ENCODE measurements around the gene CCDC197.
A peak's percentile ranks its signal among the peaks of the same experiment; 100 is the strongest.

Gene CCDC197

GRCh38 chr14:94045563-94046345 is 48.7 kb downstream of the CCDC197 start:
- peaks cover 8 to 76% (median 67%) of the 10 kb centered on the region in 5 donors for H3K36me3 ChIP-seq (ENCODE audit: control insufficient read depth in 5 of 5, insufficient read depth in 5 of 5, low read length in 5 of 5)

GRCh38 chr14:94046696-94047250 is 49.7 kb downstream of the CCDC197 start:
- no peak overlapping the region for H3K9ac ChIP-seq (ENCODE audit: low read length in 5 of 5)
- H3K9me3 ChIP-seq (ENCODE audit: control insufficient read depth in 5 of 5, low read length in 5 of 5): no peaks in the 10 kb centered on the region
- peaks cover 4 to 34% (median 10%) of the 10 kb centered on the region in 5 donors for H3K4me1 ChIP-seq (ENCODE audit: control insufficient read depth in 5 of 5, insufficient read depth in 5 of 5, low read length in 5 of 5)
- H3K4me3 ChIP-seq (ENCODE audit: low read depth in 1 of 5, low read length in 5 of 5): no peak overlapping the region
- H3K27me3 ChIP-seq (ENCODE audit: control insufficient read depth in 5 of 5, insufficient read depth in 4 of 5, low read length in 5 of 5): no peaks in the 10 kb centered on the region
- H3K27ac ChIP-seq (ENCODE audit: low read depth, low read length): no peak overlapping the region
- H3K36me3 ChIP-seq (ENCODE audit: control insufficient read depth in 5 of 5, insufficient read depth in 5 of 5, low read length in 5 of 5): peaks cover 10 to 86% (median 77%) of the 10 kb centered on the region in 5 donors

More at GRCh38 chr14:94045563-94046345, 48.7 kb downstream of the CCDC197 start:
- Histone ChIP-seq H3K27ac (ENCODE audit: low read depth, low read length) (no peak overlapping the region), H3K9ac (ENCODE audit: low read length in 5 of 5) (no peak overlapping the region), H3K27me3 (ENCODE audit: control insufficient read depth in 5 of 5, insufficient read depth in 4 of 5, low read length in 5 of 5) (no peaks in the 10 kb centered on the region), H3K4me3 (ENCODE audit: low read depth in 1 of 5, low read length in 5 of 5) (no peak overlapping the region), H3K9me3 (ENCODE audit: control insufficient read depth in 5 of 5, low read length in 5 of 5) (no peaks in the 10 kb centered on the region), H3K4me1 (ENCODE audit: control insufficient read depth in 5 of 5, insufficient read depth in 5 of 5, low read length in 5 of 5) (peaks cover 4 to 30% (median 15%) of the 10 kb centered on the region in 5 donors)

GRCh38 chr14:94047581-94047980 is 50.5 kb downstream of the CCDC197 start:
- Histone ChIP-seq H3K4me1 (ENCODE audit: control insufficient read depth in 5 of 5, insufficient read depth in 5 of 5, low read length in 5 of 5) (peaks cover 0 to 34% (median 2%) of the 10 kb centered on the region in 5 donors), H3K4me3 (ENCODE audit: low read depth in 1 of 5, low read length in 5 of 5) (no peak overlapping the region), H3K9ac (ENCODE audit: low read length in 5 of 5) (no peak overlapping the region), H3K9me3 (ENCODE audit: control insufficient read depth in 5 of 5, low read length in 5 of 5) (no peaks in the 10 kb centered on the region), H3K27ac (ENCODE audit: low read depth, low read length) (no peak overlapping the region), H3K27me3 (ENCODE audit: control insufficient read depth in 5 of 5, insufficient read depth in 4 of 5, low read length in 5 of 5) (no peaks in the 10 kb centered on the region), H3K36me3 (ENCODE audit: control insufficient read depth in 5 of 5, insufficient read depth in 5 of 5, low read length in 5 of 5) (peaks cover 12 to 94% (median 85%) of the 10 kb centered on the region in 5 donors)

GRCh38 chr14:94048691-94049624 is 51.9 kb downstream of the CCDC197 start:
- Histone ChIP-seq H3K4me3 (ENCODE audit: low read depth in 1 of 5, low read length in 5 of 5) (no peak overlapping the region), H3K9me3 (ENCODE audit: control insufficient read depth in 5 of 5, low read length in 5 of 5) (no peaks in the 10 kb centered on the region), H3K27me3 (ENCODE audit: control insufficient read depth in 5 of 5, insufficient read depth in 4 of 5, low read length in 5 of 5) (no peaks in the 10 kb centered on the region), H3K4me1 (ENCODE audit: control insufficient read depth in 5 of 5, insufficient read depth in 5 of 5, low read length in 5 of 5) (peaks cover 0 to 36% (median 1%) of the 10 kb centered on the region in 5 donors), H3K27ac (ENCODE audit: low read depth, low read length) (no peak overlapping the region), H3K36me3 (ENCODE audit: control insufficient read depth in 5 of 5, insufficient read depth in 5 of 5, low read length in 5 of 5) (peaks cover 12 to 94% (median 88%) of the 10 kb centered on the region in 5 donors), H3K9ac (ENCODE audit: low read length in 5 of 5) (no peak overlapping the region)

GRCh38 chr14:94049625-94050023 is 52.5 kb downstream of the CCDC197 start:
- no peaks in the 10 kb centered on the region for H3K9me3 ChIP-seq (ENCODE audit: control insufficient read depth in 5 of 5, low read length in 5 of 5)
- H3K9ac ChIP-seq (ENCODE audit: low read length in 5 of 5): no peak overlapping the region
- no peak overlapping the region for H3K27ac ChIP-seq (ENCODE audit: low read depth, low read length)
- H3K4me3 ChIP-seq (ENCODE audit: low read depth in 1 of 5, low read length in 5 of 5): no peak overlapping the region
- H3K36me3 ChIP-seq (ENCODE audit: control insufficient read depth in 5 of 5, insufficient read depth in 5 of 5, low read length in 5 of 5): peaks cover 12 to 94% (median 88%) of the 10 kb centered on the region in 5 donors
- peaks cover 0 to 42% (median 4%) of the 10 kb centered on the region in 5 donors for H3K4me1 ChIP-seq (ENCODE audit: control insufficient read depth in 5 of 5, insufficient read depth in 5 of 5, low read length in 5 of 5)
- H3K27me3 ChIP-seq (ENCODE audit: control insufficient read depth in 5 of 5, insufficient read depth in 4 of 5, low read length in 5 of 5): no peaks in the 10 kb centered on the region

- Histone ChIP-seq H3K27ac (ENCODE audit: low read depth, low read length) (no peak overlapping the region), H3K27me3 (ENCODE audit: control insufficient read depth in 5 of 5, insufficient read depth in 4 of 5, low read length in 5 of 5) (no peaks in the 10 kb centered on the region), H3K9ac (ENCODE audit: low read length in 5 of 5) (no peak overlapping the region), H3K4me3 (ENCODE audit: low read depth in 1 of 5, low read length in 5 of 5) (no peak overlapping the region), H3K36me3 (ENCODE audit: control insufficient read depth in 5 of 5, insufficient read depth in 5 of 5, low read length in 5 of 5) (peaks cover 12 to 94% (median 92%) of the 10 kb centered on the region in 5 donors), H3K9me3 (ENCODE audit: control insufficient read depth in 5 of 5, low read length in 5 of 5) (no peaks in the 10 kb centered on the region), H3K4me1 (ENCODE audit: control insufficient read depth in 5 of 5, insufficient read depth in 5 of 5, low read length in 5 of 5) (peaks cover 0 to 44% (median 4%) of the 10 kb centered on the region in 5 donors)
Measured at GRCh38 chr14:94050231-94050880, 53.3 kb downstream of the CCDC197 start.

GRCh38 chr14:94051115-94051514 is 54.0 kb downstream of the CCDC197 start:
- H3K4me3 ChIP-seq (ENCODE audit: low read depth in 1 of 5, low read length in 5 of 5): no peak overlapping the region
- H3K9ac ChIP-seq (ENCODE audit: low read length in 5 of 5): no peak overlapping the region
- peaks cover 0 to 44% (median 4%) of the 10 kb centered on the region in 5 donors for H3K4me1 ChIP-seq (ENCODE audit: control insufficient read depth in 5 of 5, insufficient read depth in 5 of 5, low read length in 5 of 5)
- no peaks in the 10 kb centered on the region for H3K27me3 ChIP-seq (ENCODE audit: control insufficient read depth in 5 of 5, insufficient read depth in 4 of 5, low read length in 5 of 5)
- no peak overlapping the region for H3K27ac ChIP-seq (ENCODE audit: low read depth, low read length)
- peaks cover 17 to 94% (median 94%) of the 10 kb centered on the region in 5 donors for H3K36me3 ChIP-seq (ENCODE audit: control insufficient read depth in 5 of 5, insufficient read depth in 5 of 5, low read length in 5 of 5)
- H3K9me3 ChIP-seq (ENCODE audit: control insufficient read depth in 5 of 5, low read length in 5 of 5): no peaks in the 10 kb centered on the region

- H3K4me1 ChIP-seq (ENCODE audit: control insufficient read depth in 5 of 5, insufficient read depth in 5 of 5, low read length in 5 of 5): peaks cover 0 to 48% (median 4%) of the 10 kb centered on the region in 5 donors
- no peaks in the 10 kb centered on the region for H3K9me3 ChIP-seq (ENCODE audit: control insufficient read depth in 5 of 5, low read length in 5 of 5)
- no peak overlapping the region for H3K9ac ChIP-seq (ENCODE audit: low read length in 5 of 5)
- no peaks in the 10 kb centered on the region for H3K27me3 ChIP-seq (ENCODE audit: control insufficient read depth in 5 of 5, insufficient read depth in 4 of 5, low read length in 5 of 5)
- no peak overlapping the region for H3K4me3 ChIP-seq (ENCODE audit: low read depth in 1 of 5, low read length in 5 of 5)
- peak overlapping the region; percentile 20 for H3K27ac ChIP-seq (ENCODE audit: low read depth, low read length)
- peaks cover 17 to 94% (median 94%) of the 10 kb centered on the region in 5 donors for H3K36me3 ChIP-seq (ENCODE audit: control insufficient read depth in 5 of 5, insufficient read depth in 5 of 5, low read length in 5 of 5)
Measured at GRCh38 chr14:94051779-94052178, 54.7 kb downstream of the CCDC197 start.

- H3K9ac ChIP-seq (ENCODE audit: low read length in 5 of 5): no peak overlapping the region
Measured at GRCh38 chr14:94052199-94052598, 55.1 kb downstream of the CCDC197 start.

More at GRCh38 chr14:94052199-94052598, 55.1 kb downstream of the CCDC197 start:
- Histone ChIP-seq H3K27me3 (ENCODE audit: control insufficient read depth in 5 of 5, insufficient read depth in 4 of 5, low read length in 5 of 5) (no peaks in the 10 kb centered on the region), H3K27ac (ENCODE audit: low read depth, low read length) (peak overlapping the region; percentile 20), H3K36me3 (ENCODE audit: control insufficient read depth in 5 of 5, insufficient read depth in 5 of 5, low read length in 5 of 5) (peaks cover 21 to 94% (median 94%) of the 10 kb centered on the region in 5 donors), H3K4me3 (ENCODE audit: low read depth in 1 of 5, low read length in 5 of 5) (no peak overlapping the region), H3K4me1 (ENCODE audit: control insufficient read depth in 5 of 5, insufficient read depth in 5 of 5, low read length in 5 of 5) (peaks cover 1 to 52% (median 7%) of the 10 kb centered on the region in 5 donors), H3K9me3 (ENCODE audit: control insufficient read depth in 5 of 5, low read length in 5 of 5) (no peaks in the 10 kb centered on the region)

All from subcutaneous abdominal adipose tissue (tissue), 5 donors.